ENCODE measurements around the gene SLC13A4. TPM values are rescaled to one million over a fixed set of nuclear protein-coding genes. Genes with fewer than 3 reads are reported as not detected.

Gene SLC13A4
- total and polyA plus RNA-seq, 2 donors (not counting 1 experiment from before 2014, with no cell fraction given): 0.32 to 0.50 TPM

DNA sequence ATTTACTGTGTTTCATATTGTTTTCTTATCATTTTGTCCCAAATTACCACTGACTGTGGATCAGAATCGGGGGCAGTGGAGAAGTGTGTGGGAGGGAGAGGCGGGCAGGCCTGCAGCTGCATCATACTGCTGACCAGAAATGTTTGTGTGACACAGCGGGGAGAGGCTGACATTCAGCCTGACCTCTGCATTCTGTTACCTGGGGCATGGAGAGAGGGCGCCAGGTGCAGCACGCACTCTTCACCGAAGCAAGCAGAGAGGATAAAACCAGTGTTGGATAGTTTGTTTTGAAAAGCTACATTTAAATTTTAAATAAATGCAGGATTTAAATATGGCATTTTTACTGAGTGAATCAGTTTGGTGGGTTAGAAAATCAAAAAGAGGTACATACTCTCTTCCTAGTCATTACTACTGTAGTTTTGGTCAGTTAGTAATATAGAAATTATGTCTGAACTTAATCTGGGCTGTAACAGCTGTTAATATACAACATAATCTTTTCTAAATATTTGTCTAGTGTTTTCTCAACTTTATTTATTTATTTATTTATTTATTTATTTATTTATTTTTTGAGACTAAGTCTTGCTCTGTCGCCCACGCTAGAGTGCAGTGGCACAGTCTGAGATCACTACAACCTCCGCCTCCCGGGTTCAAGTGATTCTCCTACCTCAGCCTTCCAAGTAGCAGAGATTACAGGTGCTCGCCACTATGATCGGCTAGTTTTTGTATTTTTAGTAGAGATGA is 74.5 kb downstream of the SLC13A4 start:
- Histone ChIP-seq H3K4me3 (replicated peaks in 1 of 4; ENCODE audit: control extremely low read depth in 1 of 4, insufficient read depth in 1 of 4, low read depth in 3 of 4, low read length in 4 of 4) (no peak overlapping the region), H3K4me1 (ENCODE audit: control insufficient read depth, extremely low read depth, insufficient read depth, low read length) (no peaks in the 10 kb centered on the region), H2AFZ (ENCODE audit: low read length) (no peak overlapping the region), H3K79me2 (ENCODE audit: control insufficient read depth, insufficient read depth, low read length) (no peaks in the 10 kb centered on the region), H3K27me3 (ENCODE audit: control insufficient read depth, insufficient read depth, low read length) (no peaks in the 10 kb centered on the region), H3K9ac (ENCODE audit: insufficient read depth, low read length) (no peak overlapping the region), H3K36me3 (ENCODE audit: control insufficient read depth, insufficient read depth, low read length) (no peaks in the 10 kb centered on the region), H4K20me1 (ENCODE audit: control insufficient read depth, extremely low read depth, insufficient read depth, low read length) (no peaks in the 10 kb centered on the region), H3K27ac (ENCODE audit: insufficient read depth, low read length) (no peak overlapping the region), H3K9me3 (ENCODE audit: control insufficient read depth, insufficient read depth, low read depth, low read length) (no peaks in the 10 kb centered on the region), H3K4me2 (ENCODE audit: extremely low read depth, insufficient read depth, low read length) (no peak overlapping the region)
- TF ChIP-seq, protein P1, sequence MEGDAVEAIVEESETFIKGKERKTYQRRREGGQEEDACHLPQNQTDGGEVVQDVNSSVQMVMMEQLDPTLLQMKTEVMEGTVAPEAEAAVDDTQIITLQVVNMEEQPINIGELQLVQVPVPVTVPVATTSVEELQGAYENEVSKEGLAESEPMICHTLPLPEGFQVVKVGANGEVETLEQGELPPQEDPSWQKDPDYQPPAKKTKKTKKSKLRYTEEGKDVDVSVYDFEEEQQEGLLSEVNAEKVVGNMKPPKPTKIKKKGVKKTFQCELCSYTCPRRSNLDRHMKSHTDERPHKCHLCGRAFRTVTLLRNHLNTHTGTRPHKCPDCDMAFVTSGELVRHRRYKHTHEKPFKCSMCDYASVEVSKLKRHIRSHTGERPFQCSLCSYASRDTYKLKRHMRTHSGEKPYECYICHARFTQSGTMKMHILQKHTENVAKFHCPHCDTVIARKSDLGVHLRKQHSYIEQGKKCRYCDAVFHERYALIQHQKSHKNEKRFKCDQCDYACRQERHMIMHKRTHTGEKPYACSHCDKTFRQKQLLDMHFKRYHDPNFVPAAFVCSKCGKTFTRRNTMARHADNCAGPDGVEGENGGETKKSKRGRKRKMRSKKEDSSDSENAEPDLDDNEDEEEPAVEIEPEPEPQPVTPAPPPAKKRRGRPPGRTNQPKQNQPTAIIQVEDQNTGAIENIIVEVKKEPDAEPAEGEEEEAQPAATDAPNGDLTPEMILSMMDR (conservative IDR thresholded peaks at IDR 0.05 in 1 of 2, IDR thresholded peaks at IDR 0.05 in 1 of 2; ENCODE audit: low read depth in 1 of 2, low read length in 2 of 2): no peak
- TF ChIP-seq EZH2 (IDR thresholded peaks at IDR 0.05; ENCODE audit: low read length, missing control alignments): no peak
- DNase-seq (ENCODE audit: low read depth in 2 of 2): peak in 1 of 2 donors; percentile 37

DNA sequence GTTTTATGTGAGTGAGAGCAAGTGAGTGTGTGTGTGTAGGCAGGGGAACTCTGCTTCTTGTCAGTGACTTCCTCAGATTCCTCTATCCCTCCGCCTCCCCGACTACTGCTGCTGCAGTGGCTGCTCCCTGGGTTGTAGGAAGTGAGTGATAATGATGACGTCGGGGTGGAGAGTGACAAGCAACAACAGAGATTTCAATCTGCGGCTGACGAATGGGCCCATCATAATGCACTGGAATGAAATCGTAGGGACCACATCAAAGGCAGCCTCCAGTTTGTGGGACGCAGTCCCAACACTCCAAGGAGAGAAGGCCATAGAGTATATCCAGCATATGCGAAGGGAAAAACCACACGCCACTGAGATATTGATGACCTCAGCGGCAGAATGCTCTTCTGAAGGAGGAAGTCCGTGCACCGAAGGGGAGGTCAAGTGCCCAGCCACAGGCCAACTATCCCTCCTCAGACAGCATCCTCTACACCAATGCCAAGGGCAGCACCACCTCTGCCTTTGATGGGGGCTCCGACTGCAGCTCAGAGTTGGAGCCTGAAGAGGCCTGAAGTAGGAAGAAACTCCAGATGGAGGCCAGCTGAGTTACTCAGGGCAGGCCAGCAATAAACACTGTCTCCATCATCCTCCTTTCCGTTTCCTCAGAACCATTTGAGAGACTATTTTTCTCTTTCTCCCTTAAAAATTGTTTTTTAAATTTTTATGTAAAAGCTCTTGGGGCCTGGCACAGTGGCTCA is 77.0 kb downstream of the SLC13A4 start:
- DNase-seq (ENCODE audit: low read depth in 2 of 2): peak in 1 of 2 donors; percentile 94
- no peaks in the 10 kb centered on the region for H4K20me1 ChIP-seq (ENCODE audit: control insufficient read depth, extremely low read depth, insufficient read depth, low read length)
- no peaks in the 10 kb centered on the region for H3K9me3 ChIP-seq (ENCODE audit: control insufficient read depth, insufficient read depth, low read depth, low read length)
- peak overlapping the region; percentile 2 for H2AFZ ChIP-seq (ENCODE audit: low read length)
- H3K4me3 ChIP-seq (replicated peaks in 1 of 4; ENCODE audit: control extremely low read depth in 1 of 4, insufficient read depth in 1 of 4, low read depth in 3 of 4, low read length in 4 of 4): no peak overlapping the region
- H3K36me3 ChIP-seq (ENCODE audit: control insufficient read depth, insufficient read depth, low read length): no peaks in the 10 kb centered on the region
- H3K79me2 ChIP-seq (ENCODE audit: control insufficient read depth, insufficient read depth, low read length): no peaks in the 10 kb centered on the region
- no peak overlapping the region for H3K27ac ChIP-seq (ENCODE audit: insufficient read depth, low read length)
- no peaks in the 10 kb centered on the region for H3K27me3 ChIP-seq (ENCODE audit: control insufficient read depth, insufficient read depth, low read length)
- no peak overlapping the region for H3K9ac ChIP-seq (ENCODE audit: insufficient read depth, low read length)
- no peak overlapping the region for H3K4me2 ChIP-seq (ENCODE audit: extremely low read depth, insufficient read depth, low read length)
- no peaks in the 10 kb centered on the region for H3K4me1 ChIP-seq (ENCODE audit: control insufficient read depth, extremely low read depth, insufficient read depth, low read length)
- TF ChIP-seq, protein P1 (conservative IDR thresholded peaks at IDR 0.05 in 1 of 2, IDR thresholded peaks at IDR 0.05 in 1 of 2; ENCODE audit: low read depth in 1 of 2, low read length in 2 of 2): no peak
- no peak for TF ChIP-seq EZH2 (IDR thresholded peaks at IDR 0.05; ENCODE audit: low read length, missing control alignments)

DNA sequence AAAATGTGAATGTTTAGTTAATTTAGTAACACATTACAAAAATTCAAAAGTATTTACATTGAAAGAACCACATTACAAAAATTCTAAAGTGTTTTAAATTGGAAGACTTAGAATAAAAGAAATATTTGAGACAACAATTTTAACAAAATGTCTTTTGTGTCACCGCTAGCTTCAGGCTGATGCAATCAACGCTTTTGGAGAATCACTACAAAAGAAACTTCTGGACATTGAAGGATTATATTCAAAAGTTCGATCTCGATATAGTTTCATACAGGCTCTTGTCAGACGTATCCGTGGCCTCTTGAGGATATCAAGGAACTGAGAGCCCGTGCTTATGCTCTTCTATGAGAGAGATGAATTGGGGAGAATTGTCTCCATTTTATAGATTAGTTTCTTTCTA is 79.8 kb downstream of the SLC13A4 start:
- DNase-seq (ENCODE audit: low read depth in 2 of 2): no peak
- Histone ChIP-seq H3K36me3 (ENCODE audit: control insufficient read depth, insufficient read depth, low read length) (no peaks in the 10 kb centered on the region), H3K27me3 (ENCODE audit: control insufficient read depth, insufficient read depth, low read length) (no peaks in the 10 kb centered on the region), H2AFZ (ENCODE audit: low read length) (no peak overlapping the region), H3K4me2 (ENCODE audit: extremely low read depth, insufficient read depth, low read length) (no peak overlapping the region), H3K27ac (ENCODE audit: insufficient read depth, low read length) (no peak overlapping the region), H4K20me1 (ENCODE audit: control insufficient read depth, extremely low read depth, insufficient read depth, low read length) (no peaks in the 10 kb centered on the region), H3K79me2 (ENCODE audit: control insufficient read depth, insufficient read depth, low read length) (no peaks in the 10 kb centered on the region), H3K4me3 (replicated peaks in 1 of 4; ENCODE audit: control extremely low read depth in 1 of 4, insufficient read depth in 1 of 4, low read depth in 3 of 4, low read length in 4 of 4) (no peak overlapping the region), H3K4me1 (ENCODE audit: control insufficient read depth, extremely low read depth, insufficient read depth, low read length) (no peaks in the 10 kb centered on the region), H3K9me3 (ENCODE audit: control insufficient read depth, insufficient read depth, low read depth, low read length) (no peaks in the 10 kb centered on the region), H3K9ac (ENCODE audit: insufficient read depth, low read length) (no peak overlapping the region)
- TF ChIP-seq, protein P1 (conservative IDR thresholded peaks at IDR 0.05 in 1 of 2, IDR thresholded peaks at IDR 0.05 in 1 of 2; ENCODE audit: low read depth in 1 of 2, low read length in 2 of 2): no peak
- TF ChIP-seq EZH2 (IDR thresholded peaks at IDR 0.05; ENCODE audit: low read length, missing control alignments): no peak

Measured in fibroblast of lung (primary cell).